Kidney epithelial cell (primary cell): ENCODE data around the gene PROM1. TPM values are rescaled to one million over a fixed set of nuclear protein-coding genes. Genes with fewer than 3 reads are reported as not detected.

Experiments used
- DNase-seq: peaks from one replicate; pipeline ENCODE4 v3.0.0-alpha.2; 2010; ENCODE audit warnings: low read depth
- H3K27me3 ChIP-seq: 2 replicates; pipeline ENCODE4 v1.6.0; 2011; ENCODE audit warnings: low read length; ENCODE audit not compliant: control insufficient read depth, insufficient read depth
- H3K36me3 ChIP-seq: 2 replicates; pipeline ENCODE4 v1.5.1; 2011; ENCODE audit warnings: low read length; ENCODE audit not compliant: control insufficient read depth, insufficient read depth
- H3K4me3 ChIP-seq: 2 replicates; pipeline ENCODE4 v1.5.1; 2011; ENCODE audit warnings: low read depth, mild to moderate bottlenecking, control low read depth, low read length
- total RNA-seq: library from RNA; depleted of rRNA; stranded (reverse); fragments of >200 nt; gene quantifications from 2 replicates; pipeline ENCODE4 v1.2.3, GENCODE V29; 2015
- TF ChIP-seq, protein P1 (sequence below): IDR thresholded peaks from 2 replicates; pipeline ENCODE4 v1.5.1; 2011; ENCODE audit warnings: mild to moderate bottlenecking, moderate library complexity, low read length, control low read depth, inconsistent platforms; ENCODE audit not compliant: insufficient read depth, poor library complexity, severe bottlenecking

PROM1 gene
- total RNA-seq, 1 donor from 2014 or later, result 69.0 TPM

DNA sequence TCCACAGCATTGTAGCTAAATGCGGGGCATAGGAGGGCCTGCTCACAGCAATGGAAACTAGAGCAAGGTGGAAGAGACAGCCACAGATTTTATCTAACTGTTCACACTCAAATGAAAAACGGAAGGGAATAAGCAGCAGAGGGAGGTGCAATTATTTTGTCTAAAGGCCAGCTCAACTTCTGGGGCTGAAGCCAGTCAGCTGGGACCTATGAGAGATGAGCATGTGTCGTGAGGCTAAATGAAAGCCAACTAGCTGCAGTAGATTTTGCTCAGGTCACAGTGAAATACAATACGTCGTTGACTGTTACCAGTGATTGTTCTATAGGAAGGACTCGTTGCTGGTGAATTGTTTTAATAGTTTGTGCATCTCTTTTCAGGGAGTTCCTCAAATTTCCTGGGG lies 94.4 kb downstream of the PROM1 start:
- Histone ChIP-seq H3K27me3 (no peaks in the 10 kb centered on the region), H3K4me3 (no peak overlapping the region), H3K36me3 (no peaks in the 10 kb centered on the region)
- TF ChIP-seq, protein P1, sequence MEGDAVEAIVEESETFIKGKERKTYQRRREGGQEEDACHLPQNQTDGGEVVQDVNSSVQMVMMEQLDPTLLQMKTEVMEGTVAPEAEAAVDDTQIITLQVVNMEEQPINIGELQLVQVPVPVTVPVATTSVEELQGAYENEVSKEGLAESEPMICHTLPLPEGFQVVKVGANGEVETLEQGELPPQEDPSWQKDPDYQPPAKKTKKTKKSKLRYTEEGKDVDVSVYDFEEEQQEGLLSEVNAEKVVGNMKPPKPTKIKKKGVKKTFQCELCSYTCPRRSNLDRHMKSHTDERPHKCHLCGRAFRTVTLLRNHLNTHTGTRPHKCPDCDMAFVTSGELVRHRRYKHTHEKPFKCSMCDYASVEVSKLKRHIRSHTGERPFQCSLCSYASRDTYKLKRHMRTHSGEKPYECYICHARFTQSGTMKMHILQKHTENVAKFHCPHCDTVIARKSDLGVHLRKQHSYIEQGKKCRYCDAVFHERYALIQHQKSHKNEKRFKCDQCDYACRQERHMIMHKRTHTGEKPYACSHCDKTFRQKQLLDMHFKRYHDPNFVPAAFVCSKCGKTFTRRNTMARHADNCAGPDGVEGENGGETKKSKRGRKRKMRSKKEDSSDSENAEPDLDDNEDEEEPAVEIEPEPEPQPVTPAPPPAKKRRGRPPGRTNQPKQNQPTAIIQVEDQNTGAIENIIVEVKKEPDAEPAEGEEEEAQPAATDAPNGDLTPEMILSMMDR, result no peak
- no peak for DNase-seq

DNA sequence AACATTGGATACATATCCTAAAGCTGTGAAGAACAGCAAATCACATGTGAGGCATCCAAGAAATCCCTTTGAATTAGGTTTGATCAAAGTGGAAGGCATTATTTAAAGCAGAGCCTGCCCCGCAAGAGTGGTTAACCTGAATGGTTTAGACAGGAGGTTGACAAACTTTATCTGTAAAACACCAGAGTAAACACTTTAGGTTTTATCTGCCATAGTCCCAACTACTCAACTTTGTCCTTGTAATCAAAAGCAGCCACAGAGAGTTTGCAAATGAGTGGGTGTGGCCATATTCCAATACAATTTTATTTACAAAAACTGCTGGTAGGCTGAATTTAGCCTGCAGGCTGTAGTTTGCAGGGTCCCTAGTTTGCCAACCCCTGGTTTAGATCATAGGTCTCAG lies 95.6 kb downstream of the PROM1 start:
- no peak for DNase-seq
- TF ChIP-seq, protein P1, result no peak
- H3K27me3 ChIP-seq, result no peaks in the 10 kb centered on the region
- H3K4me3 ChIP-seq, result no peak overlapping the region
- no peaks in the 10 kb centered on the region for H3K36me3 ChIP-seq

DNA sequence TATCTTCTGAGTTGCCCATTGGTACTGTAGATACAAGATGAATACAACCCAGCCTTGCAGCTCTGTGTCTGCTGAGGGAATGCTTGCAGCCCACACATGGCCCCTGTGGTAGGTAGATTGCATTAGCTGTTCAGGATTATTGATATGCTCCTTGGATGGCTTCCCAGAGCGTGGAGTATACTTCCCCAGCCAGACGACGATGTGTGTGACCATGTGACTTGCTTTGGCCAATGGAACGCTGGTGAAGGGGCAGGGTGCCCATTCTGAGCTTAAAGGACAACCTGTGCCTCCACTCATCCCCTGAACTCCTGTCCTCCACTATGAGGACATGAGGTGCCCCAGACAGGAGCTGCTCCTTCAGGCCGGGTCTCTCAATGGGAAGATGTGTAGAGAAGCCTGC lies 96.9 kb downstream of the PROM1 start:
- no peaks in the 10 kb centered on the region for H3K36me3 ChIP-seq
- H3K4me3 ChIP-seq, result no peak overlapping the region
- no peaks in the 10 kb centered on the region for H3K27me3 ChIP-seq
- no peak for DNase-seq
- TF ChIP-seq, protein P1, result no peak

DNA sequence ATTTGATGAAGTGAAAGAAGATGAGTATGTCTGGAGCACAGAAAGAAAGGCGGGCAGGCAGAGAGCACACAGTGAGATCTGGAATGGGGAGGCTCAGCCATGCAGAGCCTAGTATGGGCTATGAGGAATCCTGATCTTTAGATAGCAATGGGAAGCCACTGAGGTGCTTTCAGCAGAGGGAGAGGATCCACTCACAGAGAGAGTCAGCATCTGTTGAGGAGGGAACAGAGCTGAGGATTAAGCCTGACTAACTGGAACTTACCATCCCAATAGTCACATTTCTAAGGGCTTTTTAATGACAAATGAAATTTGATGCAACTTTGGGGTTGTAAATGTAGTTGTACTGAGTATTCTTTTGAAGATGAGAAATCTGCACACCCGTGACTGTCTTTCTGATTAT lies 100.2 kb downstream of the PROM1 start:
- H3K4me3 ChIP-seq, result no peak overlapping the region
- no peak for DNase-seq
- TF ChIP-seq, protein P1, result no peak
- no peaks in the 10 kb centered on the region for H3K36me3 ChIP-seq
- no peaks in the 10 kb centered on the region for H3K27me3 ChIP-seq

DNA sequence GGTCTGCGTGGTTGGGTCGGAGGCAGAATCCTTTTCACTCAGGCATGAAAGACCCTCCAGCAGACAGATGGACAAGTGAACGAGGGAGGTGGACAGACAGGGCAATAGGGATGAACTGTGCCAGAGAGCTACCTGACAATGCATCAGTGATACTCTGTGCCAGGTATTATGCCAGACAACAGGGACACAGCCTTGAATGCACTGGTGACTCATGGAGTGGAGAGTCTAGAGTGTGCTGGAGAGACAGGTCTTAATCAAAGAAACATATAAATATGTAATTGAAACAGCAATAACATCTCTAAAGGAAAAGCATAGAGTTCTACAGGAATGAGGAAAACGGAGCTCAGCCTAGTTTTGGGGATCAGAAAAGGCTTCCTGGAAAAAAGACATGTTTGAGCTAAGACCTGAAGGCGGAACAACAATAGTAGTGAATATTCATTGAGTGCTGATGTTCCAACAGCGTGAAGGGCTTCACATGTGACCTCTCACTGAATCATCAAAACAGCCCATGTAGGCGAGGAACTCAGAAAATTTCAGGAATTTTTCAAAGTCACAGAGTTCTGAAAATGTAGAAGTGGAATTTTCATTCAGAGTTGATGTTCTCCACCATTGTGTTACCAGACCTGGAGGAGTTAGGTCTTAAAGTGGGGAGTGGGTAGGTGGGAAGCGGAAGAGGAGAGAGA lies 100.8 kb downstream of the PROM1 start:
- TF ChIP-seq, protein P1, result no peak
- DNase-seq, result no peak
- Histone ChIP-seq H3K36me3 (no peaks in the 10 kb centered on the region), H3K4me3 (no peak overlapping the region), H3K27me3 (no peaks in the 10 kb centered on the region)
